Mesothelial cell of epicardium (in vitro differentiated cells): ENCODE results near the gene MFSD2B. TPM values are rescaled to one million over a fixed set of nuclear protein-coding genes. Genes with fewer than 3 reads are reported as not detected.
"Not testable (repeated sequence)": the region's sequence is repeated elsewhere in the genome, so short reads cannot be mapped to it uniquely, and the experiment has no call there.

ENCODE experiments used
- DNase-seq, 2 experiments: peaks; one replicate each; pipeline ENCODE4 v3.0.0; 2021; ENCODE audit warnings: low spot score in 2 of 2; ENCODE audit not compliant: unreplicated experiment in 2 of 2
- H3K27ac Mint-ChIP-seq: 2 replicates; pipeline ENCODE4 v1.8.0; 2021; ENCODE audit warnings: mixed read lengths
- H3K27me3 Mint-ChIP-seq: 2 replicates; pipeline ENCODE4 v1.8.0; 2021; ENCODE audit warnings: low read depth, mixed read lengths
- H3K36me3 Mint-ChIP-seq: 2 replicates; pipeline ENCODE4 v1.8.0; 2021; ENCODE audit warnings: mixed read lengths
- H3K4me1 Mint-ChIP-seq: 2 replicates; pipeline ENCODE4 v1.8.0; 2021; ENCODE audit warnings: mixed read lengths
- H3K4me3 Mint-ChIP-seq: 2 replicates; pipeline ENCODE4 v1.8.0; 2021; ENCODE audit warnings: mild to moderate bottlenecking, moderate library complexity, mixed read lengths
- H3K9me3 Mint-ChIP-seq: 2 replicates; pipeline ENCODE4 v1.8.0; 2021; ENCODE audit warnings: mixed read lengths
- CTCF ChIP-seq: fragments of 200-600 bp; sonication (generic); IDR thresholded peaks from one replicate; pipeline ENCODE4 v1.5.0; 2021; ENCODE audit warnings: antibody characterized with exemption; ENCODE audit not compliant: unreplicated experiment
- total RNA-seq: library from RNA; stranded (reverse); gene quantifications from 3 replicates; pipeline ENCODE4 v1.2.1, GENCODE V29; 2021

The MFSD2B gene
- total RNA-seq, 1 donor from 2014 or later, result 0.31 TPM

DNA sequence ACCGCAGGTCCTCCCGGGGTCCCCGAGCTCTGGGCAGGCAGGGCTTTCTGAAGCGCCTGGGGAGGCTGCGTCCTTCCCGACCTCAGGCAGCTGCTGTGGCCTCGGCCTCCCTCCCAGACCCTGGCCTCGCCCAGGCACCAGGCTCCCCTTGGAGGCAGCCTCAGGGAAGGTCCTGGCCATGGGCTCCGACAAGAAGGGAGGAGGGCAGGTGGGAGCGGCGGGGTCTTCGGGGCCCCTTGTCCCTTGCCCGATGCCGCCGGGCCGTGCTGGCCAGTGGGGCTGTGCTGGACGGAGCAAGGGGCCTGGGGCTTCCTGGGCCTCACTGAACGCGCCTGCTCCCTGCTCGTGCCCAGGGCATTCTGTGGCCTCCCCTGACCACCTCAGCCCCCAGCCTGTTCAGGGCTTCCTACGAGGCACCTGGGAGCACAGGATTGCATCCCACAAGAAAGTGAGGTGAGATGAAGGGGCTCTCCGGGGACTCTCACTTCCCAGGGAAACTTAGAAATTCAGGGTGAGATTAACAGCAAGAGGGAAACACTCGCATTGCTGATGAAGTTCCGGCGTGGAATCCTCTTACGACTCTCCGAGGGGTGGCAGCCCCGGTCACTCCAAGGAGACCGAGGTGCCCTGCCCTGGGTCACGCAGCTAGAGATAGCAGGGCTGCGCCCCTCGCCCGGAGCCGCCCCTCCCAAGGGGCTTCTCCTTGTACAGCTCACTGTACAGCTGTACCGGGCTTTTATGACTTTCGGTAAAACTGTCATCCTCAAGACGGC is 778 bp downstream of the MFSD2B start:
- no peaks in the 10 kb centered on the region for H3K9me3 Mint-ChIP-seq
- no peak overlapping the region for H3K4me3 Mint-ChIP-seq
- H3K27ac Mint-ChIP-seq, result no peak overlapping the region
- peaks cover 2% of the 10 kb centered on the region for H3K36me3 Mint-ChIP-seq
- no peak for DNase-seq
- TF ChIP-seq CTCF, result no peak
- peaks cover 34% of the 10 kb centered on the region for H3K27me3 Mint-ChIP-seq
- peaks cover 8% of the 10 kb centered on the region for H3K4me1 Mint-ChIP-seq

GRCh38 chr2:24011250-24012104 is 1.6 kb downstream of the MFSD2B start:
- no peak for DNase-seq
- no peak for TF ChIP-seq CTCF
- no peaks in the 10 kb centered on the region for H3K9me3 Mint-ChIP-seq
- H3K27me3 Mint-ChIP-seq, result peaks cover 34% of the 10 kb centered on the region
- no peak overlapping the region for H3K4me3 Mint-ChIP-seq
- peaks cover 2% of the 10 kb centered on the region for H3K36me3 Mint-ChIP-seq
- peaks cover 8% of the 10 kb centered on the region for H3K4me1 Mint-ChIP-seq
- H3K27ac Mint-ChIP-seq, result no peak overlapping the region

- Mint-ChIP-seq H3K27me3 (peaks cover 34% of the 10 kb centered on the region), H3K4me3 (no peak overlapping the region), H3K9me3 (no peaks in the 10 kb centered on the region), H3K4me1 (peaks cover 8% of the 10 kb centered on the region), H3K36me3 (peaks cover 2% of the 10 kb centered on the region), H3K27ac (no peak overlapping the region)
- DNase-seq, result no peak
- no peak for TF ChIP-seq CTCF
These were observed 2.8 kb downstream of the MFSD2B start for GRCh38 chr2:24012521-24013188.

GRCh38 chr2:24014902-24015301 is 5.0 kb downstream of the MFSD2B start:
- not testable (repeated sequence) for H3K4me3 Mint-ChIP-seq, H3K9me3 Mint-ChIP-seq, H3K27ac Mint-ChIP-seq, DNase-seq, H3K4me1 Mint-ChIP-seq, H3K36me3 Mint-ChIP-seq
- peaks cover 19% of the 10 kb centered on the region for H3K27me3 Mint-ChIP-seq

- Mint-ChIP-seq H3K27ac (no peak overlapping the region), H3K4me3 (no peak overlapping the region), H3K36me3 (peaks cover 2% of the 10 kb centered on the region), H3K9me3 (no peaks in the 10 kb centered on the region), H3K27me3 (peaks cover 17% of the 10 kb centered on the region), H3K4me1 (no peaks in the 10 kb centered on the region)
- DNase-seq, result no peak
- no peak for TF ChIP-seq CTCF
These were observed 5.9 kb downstream of the MFSD2B start for GRCh38 chr2:24015562-24016375.
